Measurements from ENCODE around the gene STEAP1B. TPM values are rescaled to one million over a fixed set of nuclear protein-coding genes. Genes with fewer than 3 reads are reported as not detected.

STEAP1B gene
- 23.6 and 29.0 TPM in 2 replicates for total RNA-seq

DNA sequence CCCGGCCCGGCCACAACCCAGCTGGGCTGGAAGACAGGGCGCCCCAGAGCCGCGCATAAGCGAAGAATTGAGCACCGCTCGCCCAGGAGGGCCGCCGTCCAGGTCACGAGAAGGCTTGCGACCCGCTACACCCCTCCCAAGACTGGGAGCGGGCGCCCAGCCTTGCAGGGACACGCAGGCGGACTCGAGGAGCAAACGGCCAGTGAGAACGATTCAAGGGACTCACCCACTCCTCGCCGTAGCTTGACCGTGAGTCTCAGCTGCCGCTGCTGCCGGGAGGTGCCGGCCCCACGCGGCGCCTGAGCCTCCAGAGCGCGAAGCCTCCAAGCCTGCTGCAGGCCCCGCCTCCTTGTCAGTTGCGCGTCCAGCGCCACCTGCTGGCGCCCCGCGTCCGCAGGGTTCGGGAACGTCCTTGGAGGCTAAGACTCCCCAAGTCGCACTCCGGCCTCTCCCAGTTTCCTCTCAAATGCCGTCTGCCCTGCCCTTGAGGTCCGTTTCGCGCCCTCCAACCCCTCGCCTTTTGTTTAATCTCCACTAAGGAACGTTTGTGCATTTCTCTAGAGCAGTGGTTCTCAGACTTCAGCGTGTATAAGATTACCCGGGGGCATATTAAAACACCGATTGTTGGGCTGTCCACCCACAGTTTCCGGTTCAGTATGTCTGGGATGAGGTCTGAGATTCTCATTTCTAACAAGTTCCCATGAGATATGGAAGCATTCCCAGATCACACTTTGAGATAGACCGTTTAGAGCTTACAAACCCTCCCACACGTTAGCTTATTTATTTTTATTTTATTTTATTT is at the start of gene STEAP1B:
Gene STEAP1B (minus strand): TSS at position 301 of the 802 bp plus-strand sequence. CDS start 5,333 bp downstream, outside the sequence.

Other genes with a start within 250 kb of the STEAP1B start
- 131 and 142 TPM in 2 replicates for gene RAPGEF5, start 143.0 kb downstream of the STEAP1B start, total RNA-seq
- gene IL6, start 227.0 kb upstream of the STEAP1B start, total RNA-seq = 5.4 and 16.7 TPM in 2 replicates

Data from endothelial cell of coronary artery (primary cell).